HepG2 (cell line): ENCODE data around the gene TFEB. TPM values are rescaled to one million over a fixed set of nuclear protein-coding genes. Genes with fewer than 3 reads are reported as not detected.

Source experiments
- ARNTL ChIP-seq: sonication (generic); formaldehyde crosslinking; IDR thresholded peaks from 2 replicates; pipeline ENCODE4 v1.4.0; 2020; ENCODE audit warnings: mild to moderate bottlenecking, missing genetic modification reagents
- ETV5 ChIP-seq: IDR thresholded peaks from 2 replicates; pipeline ENCODE4 v1.6.1; 2018; ENCODE audit warnings: missing biosample characterization, missing genetic modification reagents, inconsistent platforms, borderline replicate concordance
- FOXO1 ChIP-seq: sonication (generic); formaldehyde crosslinking; IDR thresholded peaks from 2 replicates; pipeline ENCODE4 v1.4.0; 2020; ENCODE audit warnings: missing genetic modification reagents
- GABPB1 ChIP-seq: IDR thresholded peaks from 2 replicates; pipeline ENCODE4 v1.6.1; 2016; ENCODE audit warnings: mild to moderate bottlenecking, missing genetic modification reagents, moderate library complexity, missing compliant biosample characterization
- GMEB1 ChIP-seq: sonication (generic); formaldehyde crosslinking; IDR thresholded peaks from 2 replicates; pipeline ENCODE4 v1.5.1; 2020; ENCODE audit warnings: missing genetic modification reagents, mild to moderate bottlenecking, borderline replicate concordance
- GMEB2 ChIP-seq: IDR thresholded peaks from 2 replicates; pipeline ENCODE4 v1.6.1; 2016; ENCODE audit warnings: missing biosample characterization, missing genetic modification reagents, low read depth
- HBP1 ChIP-seq: IDR thresholded peaks from 2 replicates; pipeline ENCODE4 v1.6.1; 2016; ENCODE audit warnings: low read depth, control low read depth
- KLF16 ChIP-seq, 2 experiments: sonication (generic) in 1 of 2; formaldehyde crosslinking in 1 of 2; IDR thresholded peaks; 2 replicates each; pipeline versions ENCODE4 v1.6.1 to v1.8.0; 2016 to 2023; ENCODE audit warnings: missing genetic modification reagents in 2 of 2, missing compliant biosample characterization in 1 of 2
- MLXIP ChIP-seq: sonication (generic); formaldehyde crosslinking; IDR thresholded peaks from 2 replicates; pipeline ENCODE4 v1.9.0; 2021; ENCODE audit warnings: missing genetic modification reagents, borderline replicate concordance
- SATB2 ChIP-seq: sonication (generic); formaldehyde crosslinking; IDR thresholded peaks from 2 replicates; pipeline ENCODE4 v1.5.0; 2020; ENCODE audit warnings: missing genetic modification reagents
- SMAD3 ChIP-seq: sonication (generic); formaldehyde crosslinking; IDR thresholded peaks from 2 replicates; pipeline ENCODE4 v1.4.0; 2020; ENCODE audit warnings: missing genetic modification reagents
- TARDBP ChIP-seq: sonication (generic); formaldehyde crosslinking; IDR thresholded peaks from 2 replicates; pipeline ENCODE4 v1.8.0; 2022; ENCODE audit warnings: mild to moderate bottlenecking, missing genetic modification reagents
- ZNF143 ChIP-seq: sonication (generic); formaldehyde crosslinking; IDR thresholded peaks from 2 replicates; pipeline ENCODE4 v1.4.0; 2020; ENCODE audit warnings: missing genetic modification reagents
- ZNF256 ChIP-seq: sonication (generic); formaldehyde crosslinking; conservative IDR thresholded peaks from 2 replicates; pipeline ENCODE4 v1.4.0; 2020; ENCODE audit warnings: missing genetic modification reagents
- ZNF430 ChIP-seq: sonication (generic); formaldehyde crosslinking; IDR thresholded peaks from 2 replicates; pipeline ENCODE4 v1.9.0; 2021; ENCODE audit warnings: mild to moderate bottlenecking, missing genetic modification reagents
- ZNF446 ChIP-seq: sonication (generic); formaldehyde crosslinking; IDR thresholded peaks from 2 replicates; pipeline ENCODE4 v1.5.0; 2020; ENCODE audit warnings: mild to moderate bottlenecking, missing genetic modification reagents
- ZNF605 ChIP-seq: sonication (generic); formaldehyde crosslinking; IDR thresholded peaks from 2 replicates; pipeline ENCODE4 v1.8.0; 2022; ENCODE audit warnings: mild to moderate bottlenecking, missing genetic modification reagents
- ZNF652 ChIP-seq: IDR thresholded peaks from 2 replicates; pipeline ENCODE4 v1.6.1; 2016; ENCODE audit warnings: low read depth, borderline replicate concordance
- ZNF674 ChIP-seq: sonication (generic); formaldehyde crosslinking; IDR thresholded peaks from 2 replicates; pipeline ENCODE4 v1.5.0; 2020; ENCODE audit warnings: low read depth, mild to moderate bottlenecking, missing genetic modification reagents
- ZNF800 ChIP-seq: sonication (generic); formaldehyde crosslinking; IDR thresholded peaks from 2 replicates; pipeline ENCODE4 v1.4.0; 2020; ENCODE audit warnings: missing genetic modification reagents
- ZSCAN25 ChIP-seq: sonication (generic); formaldehyde crosslinking; IDR thresholded peaks from 2 replicates; pipeline ENCODE4 v1.8.0; 2022; ENCODE audit warnings: mild to moderate bottlenecking, missing genetic modification reagents
- polyA plus RNA-seq, 8 experiments: library from polyadenylated mRNA; depleted of rRNA in 3 of 8; stranded (reverse) in 7 of 8; unstranded in 1 of 8; fragments of >200 nt; fragmentation: Illumina TruSeq in 4 of 8; extraction: Trizol in 4 of 8; gene quantifications; 2 replicates each; pipeline versions ENCODE4 v1.2.1 to v1.2.3, GENCODE V29; 2011 to 2016; ENCODE audit warnings: low read depth in 4 of 8, missing spikeins in 1 of 8, mixed read lengths in 1 of 8; ENCODE audit not compliant: insufficient read depth in 1 of 8
- total RNA-seq, 5 experiments: library from RNA; depleted of rRNA; stranded (reverse); fragments of >200 nt; fragmentation: Illumina TruSeq; extraction: Trizol; gene quantifications; 2 replicates each; pipeline ENCODE4 v1.2.3, GENCODE V29; 2016; ENCODE audit warnings: low read depth in 1 of 5

TFEB gene
- total and polyA plus RNA-seq, 2 of the 13 experiments (the other 11 are each of a cell fraction or from before 2014, with no cell fraction given): 13.3 to 18.7 TPM

GRCh38 chr6:41733360-41733706 is 2.1 kb downstream of the TFEB start (continued):
- TF ChIP-seq ZNF430 (CRISPR knock-in tag) (no peak), ZNF652 (CRISPR knock-in tag) (no peak), TARDBP (CRISPR knock-in tag) (0 out of 2 replicates have a peak, but pooled peaks have one; percentile 20), MLXIP (no peak), ARNTL (no peak), ETV5 (CRISPR knock-in tag) (no peak), ZNF143 (CRISPR knock-in tag) (no peak), ZNF605 (CRISPR knock-in tag) (peak; percentile 62; the same call in 1 of the 2 replicates), SATB2 (CRISPR knock-in tag) (no peak), ZNF446 (CRISPR knock-in tag) (0 out of 2 replicates have a peak, but pooled peaks have one; percentile 49), KLF16 (CRISPR knock-in tag; IDR thresholded peaks at IDR 0.05) (no peak; a peak in 1 of 4 replicates), FOXO1 (no peak), ZNF674 (CRISPR knock-in tag) (no peak), GMEB2 (no peak), SMAD3 (CRISPR knock-in tag) (no peak), GABPB1 (CRISPR knock-in tag) (no peak), ZNF256 (no peak), HBP1 (no peak), GMEB1 (CRISPR knock-in tag) (no peak), ZNF800 (peak; percentile 51; the same call in 1 of the 2 replicates), ZSCAN25 (CRISPR knock-in tag) (no peak)
